VCaP (cell line): ENCODE data around the gene ZBTB46.

Experiments used
- H3K27ac ChIP-seq: fragments of 450-650 bp; 2 replicates; pipeline ENCODE4 v1.5.1; 2017
- TF ChIP-seq, protein P1 (sequence below): fragments of 450-650 bp; conservative IDR thresholded peaks from 2 replicates; pipeline ENCODE4 v1.5.1; 2017; ENCODE audit warnings: mild to moderate bottlenecking, moderate library complexity

Gene ZBTB46

GRCh38 chr20:63831993-63832686 is 1.1 kb upstream of the ZBTB46 start:
- TF ChIP-seq, protein P1, sequence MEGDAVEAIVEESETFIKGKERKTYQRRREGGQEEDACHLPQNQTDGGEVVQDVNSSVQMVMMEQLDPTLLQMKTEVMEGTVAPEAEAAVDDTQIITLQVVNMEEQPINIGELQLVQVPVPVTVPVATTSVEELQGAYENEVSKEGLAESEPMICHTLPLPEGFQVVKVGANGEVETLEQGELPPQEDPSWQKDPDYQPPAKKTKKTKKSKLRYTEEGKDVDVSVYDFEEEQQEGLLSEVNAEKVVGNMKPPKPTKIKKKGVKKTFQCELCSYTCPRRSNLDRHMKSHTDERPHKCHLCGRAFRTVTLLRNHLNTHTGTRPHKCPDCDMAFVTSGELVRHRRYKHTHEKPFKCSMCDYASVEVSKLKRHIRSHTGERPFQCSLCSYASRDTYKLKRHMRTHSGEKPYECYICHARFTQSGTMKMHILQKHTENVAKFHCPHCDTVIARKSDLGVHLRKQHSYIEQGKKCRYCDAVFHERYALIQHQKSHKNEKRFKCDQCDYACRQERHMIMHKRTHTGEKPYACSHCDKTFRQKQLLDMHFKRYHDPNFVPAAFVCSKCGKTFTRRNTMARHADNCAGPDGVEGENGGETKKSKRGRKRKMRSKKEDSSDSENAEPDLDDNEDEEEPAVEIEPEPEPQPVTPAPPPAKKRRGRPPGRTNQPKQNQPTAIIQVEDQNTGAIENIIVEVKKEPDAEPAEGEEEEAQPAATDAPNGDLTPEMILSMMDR, result no peak
- peak overlapping the region; percentile 48; the same call in 1 of the 2 replicates for H3K27ac ChIP-seq

DNA sequence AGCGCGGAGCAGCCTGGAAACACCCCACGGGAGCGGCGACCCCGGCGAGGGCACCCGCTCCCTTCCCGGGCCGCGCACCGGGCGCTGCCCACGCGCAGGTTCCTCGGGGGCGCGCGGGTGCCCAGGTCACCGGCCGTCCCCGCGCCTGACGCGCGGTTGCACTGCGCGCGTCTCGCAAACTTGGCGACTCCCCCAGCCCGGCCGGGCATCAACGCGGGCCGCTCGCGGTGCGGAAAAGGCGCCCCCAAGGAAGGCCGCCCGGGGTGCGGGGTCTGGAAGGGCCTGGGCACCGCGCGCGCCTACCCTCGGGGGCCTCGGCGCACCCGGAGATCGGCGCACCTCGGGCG is 555 bp upstream of the ZBTB46 start:
- TF ChIP-seq, protein P1, result no peak
- peak overlapping the region; percentile 48; the same call in 1 of the 2 replicates for H3K27ac ChIP-seq

DNA sequence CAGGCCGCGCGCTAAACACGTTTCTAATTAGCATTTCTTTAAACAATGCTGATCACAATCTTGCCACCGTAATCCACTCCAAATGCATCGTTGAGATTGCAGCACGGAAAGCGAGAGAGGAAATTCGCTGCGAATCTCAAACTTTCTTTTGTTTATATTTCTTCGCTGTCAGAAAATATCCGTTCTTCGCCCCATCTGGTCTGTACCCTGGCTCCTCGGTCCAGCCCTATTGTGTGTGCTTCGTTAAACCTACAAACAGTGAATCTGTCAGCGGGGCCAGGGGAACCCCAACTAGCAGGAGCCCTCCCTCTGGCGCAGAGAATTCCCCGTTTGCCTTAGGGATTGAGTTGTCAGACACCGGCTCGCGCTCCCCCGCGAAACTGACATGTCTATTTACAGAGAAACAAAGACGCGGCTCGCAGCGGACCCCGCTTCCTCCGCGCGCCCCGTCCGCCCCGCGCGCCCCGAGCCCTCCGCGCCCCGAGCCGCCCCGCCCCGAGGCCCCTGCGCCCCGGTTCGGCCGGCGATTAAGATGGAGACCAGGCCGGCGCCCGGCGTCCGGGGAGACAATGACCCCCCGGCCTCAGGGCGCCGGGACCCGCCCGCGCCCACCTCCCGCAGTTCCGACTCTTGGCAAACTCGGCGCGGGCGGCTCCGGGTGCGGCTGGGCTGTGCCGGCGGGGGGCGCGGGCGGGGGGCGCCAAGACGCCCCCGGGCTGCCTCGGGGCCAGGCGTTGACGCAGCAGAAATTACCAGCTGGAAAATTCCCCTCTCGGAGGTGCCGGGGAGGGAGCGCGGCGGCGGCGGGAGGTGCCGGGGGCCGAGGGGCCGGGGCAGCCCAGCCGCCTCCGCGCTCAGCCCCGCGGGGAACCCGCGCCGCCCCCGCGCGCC is 874 bp downstream of the ZBTB46 start:
- peak overlapping the region; percentile 43; the same call in 1 of the 2 replicates for H3K27ac ChIP-seq
- TF ChIP-seq, protein P1, result no peak

- no peak overlapping the region for H3K27ac ChIP-seq
- TF ChIP-seq, protein P1, result no peak
Observed at GRCh38 chr20:63829603-63829944, 1.5 kb downstream of the ZBTB46 start.

DNA sequence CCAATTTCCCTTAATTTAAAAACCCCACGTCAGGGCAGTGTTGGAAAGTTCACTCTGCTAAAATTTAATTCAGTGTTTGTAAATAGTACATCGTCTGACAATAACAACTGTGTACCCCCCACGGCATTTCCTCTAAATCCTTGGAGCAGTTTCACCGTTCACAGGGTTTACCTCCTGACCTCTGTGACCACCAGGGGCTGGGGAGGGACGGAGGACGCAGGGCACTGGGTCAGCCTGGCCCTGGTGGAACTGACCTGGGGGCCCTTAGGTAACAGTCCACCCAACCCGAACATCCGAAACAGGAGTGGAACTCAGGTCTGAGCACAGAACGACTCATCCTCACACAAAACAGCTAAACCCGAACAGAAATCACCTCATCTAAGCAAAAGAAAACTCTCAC is 2.1 kb downstream of the ZBTB46 start:
- H3K27ac ChIP-seq, result no peak overlapping the region
- TF ChIP-seq, protein P1, result no peak

- TF ChIP-seq, protein P1, result no peak
- no peak overlapping the region for H3K27ac ChIP-seq
Observed at GRCh38 chr20:63828545-63828944, 2.5 kb downstream of the ZBTB46 start.

DNA sequence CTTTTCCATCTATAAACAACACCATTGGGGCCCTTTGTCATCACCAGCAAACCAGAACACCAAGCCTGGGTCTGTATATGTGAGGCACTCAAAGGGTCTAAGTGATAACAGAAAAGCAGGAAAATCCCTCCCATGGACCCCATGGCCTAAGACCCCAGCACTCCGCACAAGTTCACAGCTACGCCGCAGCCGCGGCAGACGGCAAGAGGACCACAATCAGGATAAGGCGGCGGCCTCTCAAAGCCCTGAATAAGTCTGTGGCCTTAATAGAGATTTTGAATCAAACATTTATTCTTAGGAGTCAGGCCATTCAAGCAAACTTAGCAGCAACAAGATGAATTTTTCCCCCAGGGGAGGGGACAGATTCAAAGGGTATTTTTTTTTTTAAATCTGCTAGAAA is 2.9 kb downstream of the ZBTB46 start:
- no peak overlapping the region for H3K27ac ChIP-seq
- TF ChIP-seq, protein P1, result no peak
